Mesenchymal stem cell (in vitro differentiated cells and primary cell): ENCODE results near the gene ACBD4.

Source experiments
- DNase-seq: peaks from one replicate; pipeline ENCODE4 v3.0.0-alpha.2; 2013
- H2AFZ ChIP-seq: one replicate; pipeline ENCODE4 v1.6.1; 2013; ENCODE audit warnings: low read depth, mild to moderate bottlenecking, control low read depth, inconsistent platforms, low read length, moderate library complexity
- H2AK5ac ChIP-seq: 2 replicates; pipeline ENCODE4 v1.6.1; 2013; ENCODE audit warnings: low read length, moderate library complexity, mild to moderate bottlenecking, inconsistent platforms; ENCODE audit not compliant: severe bottlenecking
- H2BK120ac ChIP-seq: one replicate; pipeline ENCODE4 v1.6.1; 2013; ENCODE audit warnings: low read depth, mild to moderate bottlenecking, inconsistent platforms, low read length, moderate library complexity
- H2BK12ac ChIP-seq, 2 experiments: one replicate each; pipeline ENCODE4 v1.6.1; 2013; ENCODE audit warnings: inconsistent platforms in 2 of 2, low read length in 2 of 2, mild to moderate bottlenecking in 2 of 2, moderate library complexity in 2 of 2, control low read depth in 1 of 2
- H2BK15ac ChIP-seq: one replicate; pipeline ENCODE4 v1.6.1; 2013; ENCODE audit warnings: mild to moderate bottlenecking, low read depth, inconsistent platforms; ENCODE audit not compliant: poor library complexity, severe bottlenecking
- H2BK5ac ChIP-seq: 2 replicates; pipeline ENCODE4 v1.6.1; 2013; ENCODE audit warnings: low read depth, mild to moderate bottlenecking, low read length, control low read depth, inconsistent platforms; ENCODE audit not compliant: poor library complexity, severe bottlenecking
- H3K14ac ChIP-seq, 2 experiments: one replicate each; pipeline ENCODE4 v1.6.1; 2013; ENCODE audit warnings: inconsistent platforms in 2 of 2, low read length in 2 of 2, control low read depth in 1 of 2, mild to moderate bottlenecking in 1 of 2, moderate library complexity in 1 of 2
- H3K18ac ChIP-seq, 2 experiments: one replicate each; pipeline ENCODE4 v1.6.1; 2013; ENCODE audit warnings: inconsistent platforms in 2 of 2, low read length in 2 of 2, control low read depth in 1 of 2, low read depth in 1 of 2, mild to moderate bottlenecking in 1 of 2
- H3K23ac ChIP-seq, 2 experiments: one replicate each; pipeline ENCODE4 v1.6.1; 2013; ENCODE audit warnings: inconsistent platforms in 2 of 2, low read length in 2 of 2, mild to moderate bottlenecking in 2 of 2, moderate library complexity in 2 of 2, control low read depth in 1 of 2
- H3K27ac ChIP-seq: 2 replicates; pipeline ENCODE4 v1.5.1; 2013; ENCODE audit warnings: mild to moderate bottlenecking, moderate library complexity, low read length, control low read depth, inconsistent platforms; ENCODE audit not compliant: poor library complexity, severe bottlenecking
- H3K27me3 ChIP-seq, 2 experiments: 2 replicates each; pipeline versions ENCODE4 v1.6.1 to v1.7.0; 2013; ENCODE audit warnings: low read length in 2 of 2, mild to moderate bottlenecking in 2 of 2, moderate library complexity in 2 of 2, control low read depth in 1 of 2, inconsistent platforms in 1 of 2; ENCODE audit not compliant: control insufficient read depth in 1 of 2, insufficient read depth in 1 of 2
- H3K36me3 ChIP-seq, 2 experiments: 2 replicates each; pipeline versions ENCODE4 v1.6.1 to v1.7.0; 2013; ENCODE audit warnings: low read length in 2 of 2, control low read depth in 1 of 2, inconsistent platforms in 1 of 2, low read depth in 1 of 2, mild to moderate bottlenecking in 1 of 2; ENCODE audit not compliant: insufficient read depth in 2 of 2, control insufficient read depth in 1 of 2
- H3K4ac ChIP-seq, 2 experiments: one replicate each; pipeline ENCODE4 v1.6.1; 2013; ENCODE audit warnings: inconsistent platforms in 2 of 2, low read length in 2 of 2, mild to moderate bottlenecking in 2 of 2, moderate library complexity in 2 of 2, control low read depth in 1 of 2, low read depth in 1 of 2
- H3K4me1 ChIP-seq: 2 replicates; pipeline ENCODE4 v1.6.1; 2013; ENCODE audit warnings: low read depth, low read length, control low read depth; ENCODE audit not compliant: control insufficient read depth, insufficient read depth
- H3K4me2 ChIP-seq: 2 replicates; pipeline ENCODE4 v1.6.1; 2013; ENCODE audit warnings: low read length, mild to moderate bottlenecking, inconsistent platforms; ENCODE audit not compliant: poor library complexity, severe bottlenecking
- H3K4me3 ChIP-seq, 2 experiments: 2 replicates each; pipeline versions ENCODE4 v1.5.1 to v1.7.0; 2013; ENCODE audit warnings: low read length in 2 of 2, mild to moderate bottlenecking in 2 of 2, control low read depth in 1 of 2, low read depth in 1 of 2; ENCODE audit not compliant: insufficient read depth in 1 of 2
- H3K79me1 ChIP-seq: replicated peaks from 2 replicates; pipeline ENCODE4 v1.6.1; 2013; ENCODE audit warnings: mild to moderate bottlenecking, control low read depth, low read length, inconsistent platforms; ENCODE audit not compliant: poor library complexity, severe bottlenecking
- H3K9ac ChIP-seq: 2 replicates; pipeline ENCODE4 v1.7.0; 2013; ENCODE audit warnings: mild to moderate bottlenecking, low read length, moderate library complexity
- H3K9me3 ChIP-seq: 2 replicates; pipeline ENCODE4 v1.7.0; 2013; ENCODE audit warnings: mild to moderate bottlenecking, low read length; ENCODE audit not compliant: control insufficient read depth
- H4K8ac ChIP-seq: one replicate; pipeline ENCODE4 v1.6.1; 2013; ENCODE audit warnings: inconsistent platforms, mild to moderate bottlenecking, low read length, moderate library complexity
- H4K91ac ChIP-seq: one replicate; pipeline ENCODE4 v1.6.1; 2013; ENCODE audit warnings: mild to moderate bottlenecking, low read length, inconsistent platforms
- WGBS: methylation state at CpG from one replicate; pipeline ENCODE4 v1.1.7; 2013; ENCODE audit warnings: mixed read lengths; 5-methylcytosine and 5-hydroxymethylcytosine counted together

ACBD4 gene

GRCh38 chr17:45143767-45144198 is 8.3 kb downstream of the ACBD4 start:
- WGBS, result 20% methylated on average over 7 of the region's 21 CpGs
- no peak overlapping the region for H3K23ac ChIP-seq
- H2BK15ac ChIP-seq, result peak overlapping the region; percentile 44

GRCh38 chr17:45144199-45145034 is 8.9 kb downstream of the ACBD4 start:
- peak overlapping the region in 1 of 2 experiments; percentile 70 for H3K18ac ChIP-seq
- H3K27ac ChIP-seq, result peak overlapping the region; percentile 56
- H2BK12ac ChIP-seq, result peak overlapping the region; percentile 79 to 90
- DNase-seq, result no peak
- H2BK15ac ChIP-seq, result peak overlapping the region; percentile 66
- H2BK5ac ChIP-seq, result no peak overlapping the region
- H3K4me1 ChIP-seq, result peaks cover 28% of the 10 kb centered on the region
- H3K14ac ChIP-seq, result no peak overlapping the region
- H2AFZ ChIP-seq, result peak overlapping the region; percentile 68
- peak overlapping the region; percentile 92 for H3K9ac ChIP-seq
- H3K4ac ChIP-seq, result peak overlapping the region; percentile 79 to 88
- no peaks in the 10 kb centered on the region for H3K9me3 ChIP-seq
- peaks cover 0 to 8% of the 10 kb centered on the region in 2 experiments for H3K36me3 ChIP-seq
- no peak overlapping the region for H3K23ac ChIP-seq
- H3K4me2 ChIP-seq, result peak overlapping the region; percentile 49
- no peaks in the 10 kb centered on the region for H3K27me3 ChIP-seq
- H2AK5ac ChIP-seq, result peak overlapping the region; percentile 70
- 53% methylated on average over 56 of the region's 71 CpGs for WGBS
- peak overlapping the region in 1 of 2 experiments; percentile 70 for H3K4me3 ChIP-seq
- H2BK120ac ChIP-seq, result peak overlapping the region; percentile 75
- H4K91ac ChIP-seq, result peak overlapping the region; percentile 87
- peak overlapping the region; percentile 58 for H4K8ac ChIP-seq
- H3K79me1 ChIP-seq, result peaks cover 12% of the 10 kb centered on the region

More at GRCh38 chr17:45143767-45144198, 8.3 kb downstream of the ACBD4 start:
- H4K8ac ChIP-seq, result peak overlapping the region; percentile 58
- H3K9me3 ChIP-seq, result no peaks in the 10 kb centered on the region
- H3K36me3 ChIP-seq, result peaks cover 0 to 8% of the 10 kb centered on the region in 2 experiments
- no peak overlapping the region for H3K14ac ChIP-seq
- H3K4me1 ChIP-seq, result peaks cover 28% of the 10 kb centered on the region
- H4K91ac ChIP-seq, result no peak overlapping the region
- H3K27ac ChIP-seq, result peak overlapping the region; percentile 56
- peak overlapping the region; percentile 75 for H2BK120ac ChIP-seq
- H3K4ac ChIP-seq, result peak overlapping the region in 1 of 2 experiments; percentile 88
- H3K4me3 ChIP-seq, result peak overlapping the region in 1 of 2 experiments; percentile 70
- no peak overlapping the region for H2BK5ac ChIP-seq
- DNase-seq, result peak; percentile 57
- H3K18ac ChIP-seq, result peak overlapping the region in 1 of 2 experiments; percentile 63
- H2AK5ac ChIP-seq, result no peak overlapping the region
- H3K9ac ChIP-seq, result peak overlapping the region; percentile 92
- H2AFZ ChIP-seq, result no peak overlapping the region
- peak overlapping the region; percentile 49 for H3K4me2 ChIP-seq
- H2BK12ac ChIP-seq, result peak overlapping the region in 1 of 2 experiments; percentile 25
- H3K79me1 ChIP-seq, result peaks cover 12% of the 10 kb centered on the region
- no peaks in the 10 kb centered on the region for H3K27me3 ChIP-seq

- Histone ChIP-seq H2BK120ac (no peak overlapping the region), H3K4me2 (no peak overlapping the region), H2AFZ (no peak overlapping the region), H3K4me3 (peak overlapping the region in 1 of 2 experiments; percentile 58), H3K36me3 (peaks cover 0 to 13% of the 10 kb centered on the region in 2 experiments), H2BK15ac (no peak overlapping the region), H3K9me3 (no peaks in the 10 kb centered on the region), H3K27ac (no peak overlapping the region), H3K27me3 (no peaks in the 10 kb centered on the region), H3K4ac (peak overlapping the region in 1 of 2 experiments; percentile 24), H3K18ac (no peak overlapping the region), H2BK12ac (peak overlapping the region; percentile 79 to 90), H3K23ac (peak overlapping the region in 1 of 2 experiments; percentile 90), H4K91ac (peak overlapping the region; percentile 87), H2AK5ac (peak overlapping the region; percentile 84), H3K4me1 (peaks cover 28% of the 10 kb centered on the region), H2BK5ac (no peak overlapping the region), H3K79me1 (peaks cover 12% of the 10 kb centered on the region), H4K8ac (peak overlapping the region; percentile 58), H3K9ac (peak overlapping the region; percentile 92), H3K14ac (no peak overlapping the region)
- DNase-seq, result no peak
- 94% methylated on average over 8 of the region's 8 CpGs for WGBS
Observed at GRCh38 chr17:45145035-45145389, 9.5 kb downstream of the ACBD4 start.

DNA sequence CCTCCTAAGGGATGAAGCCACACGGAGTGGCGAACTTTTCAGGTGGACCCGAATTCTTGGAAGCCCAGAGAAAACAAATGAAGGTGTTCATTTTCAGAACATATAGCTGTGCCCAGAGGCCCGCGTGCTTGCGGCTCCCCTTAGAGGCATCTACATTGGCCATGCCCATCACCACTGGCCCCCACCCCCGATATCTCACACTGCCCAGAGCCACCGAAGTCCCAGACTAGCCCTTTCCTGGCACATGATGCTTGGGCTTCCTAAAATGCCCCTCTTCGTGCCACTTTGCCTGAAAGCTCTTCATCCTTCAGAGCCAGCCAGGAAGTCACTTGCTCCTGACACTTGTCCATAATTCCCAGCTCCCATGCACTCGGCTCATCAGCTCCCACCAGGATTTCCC is 10.7 kb downstream of the ACBD4 start:
- Histone ChIP-seq H2BK5ac (no peak overlapping the region), H3K18ac (peak overlapping the region in 1 of 2 experiments; percentile 60), H3K36me3 (peaks cover 0 to 14% of the 10 kb centered on the region in 2 experiments), H4K91ac (peak overlapping the region; percentile 47), H2AFZ (no peak overlapping the region), H3K4me1 (peaks cover 28% of the 10 kb centered on the region), H3K79me1 (peaks cover 12% of the 10 kb centered on the region), H2BK120ac (peak overlapping the region; percentile 44), H3K27ac (no peak overlapping the region), H3K9ac (peak overlapping the region; percentile 97), H4K8ac (peak overlapping the region; percentile 7), H3K9me3 (no peaks in the 10 kb centered on the region), H3K4ac (peak overlapping the region in 1 of 2 experiments; percentile 77), H3K14ac (peak overlapping the region in 1 of 2 experiments; percentile 38), H3K27me3 (no peaks in the 10 kb centered on the region), H3K23ac (no peak overlapping the region), H3K4me2 (no peak overlapping the region), H3K4me3 (peak overlapping the region in 1 of 2 experiments; percentile 82), H2BK15ac (peak overlapping the region; percentile 84), H2AK5ac (peak overlapping the region; percentile 56), H2BK12ac (no peak overlapping the region)
- DNase-seq, result no peak
- WGBS, result 96% methylated on average over 10 of the region's 10 CpGs
